Measurements from ENCODE around the gene OSBPL8.

DNA sequence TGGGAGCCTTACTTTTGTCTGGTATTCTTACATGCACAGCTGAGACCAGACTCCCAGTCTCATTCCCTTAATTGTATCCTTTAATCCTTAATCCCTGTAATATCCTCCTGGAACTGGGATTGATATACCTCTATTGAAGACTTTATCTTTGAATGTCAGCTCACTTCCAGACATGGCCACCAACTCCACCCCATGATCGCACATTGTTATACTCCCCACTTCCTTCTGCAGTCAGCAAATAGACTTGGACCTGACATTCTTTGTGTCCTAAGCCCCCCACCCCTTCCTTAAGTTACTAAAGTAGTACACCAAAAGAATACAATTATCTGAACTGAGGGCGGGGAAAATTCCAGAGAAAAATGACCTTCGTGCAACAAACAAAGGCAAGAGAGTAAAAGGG, 8.6 kb upstream of the OSBPL8 start:
- no peak for TF ChIP-seq POLR2A (IDR thresholded peaks at IDR 0.05; ENCODE audit: low read length)
- no peak for TF ChIP-seq GATA1 (IDR thresholded peaks at IDR 0.05; ENCODE audit: low read depth, low read length)
